GM18909 (cell line): Measurements from ENCODE around the gene C9orf72.
"Not testable (repeated sequence)": the region's sequence is repeated elsewhere in the genome, so short reads cannot be mapped to it uniquely, and the experiment has no call there.

Experiments
- ATAC-seq: cut with Tn5 transposase; IDR thresholded peaks from one replicate; pipeline ENCODE4 v1.9.1; 2021; ENCODE audit warnings: mild to moderate bottlenecking; ENCODE audit not compliant: unreplicated experiment, poor library complexity

Gene C9orf72

DNA sequence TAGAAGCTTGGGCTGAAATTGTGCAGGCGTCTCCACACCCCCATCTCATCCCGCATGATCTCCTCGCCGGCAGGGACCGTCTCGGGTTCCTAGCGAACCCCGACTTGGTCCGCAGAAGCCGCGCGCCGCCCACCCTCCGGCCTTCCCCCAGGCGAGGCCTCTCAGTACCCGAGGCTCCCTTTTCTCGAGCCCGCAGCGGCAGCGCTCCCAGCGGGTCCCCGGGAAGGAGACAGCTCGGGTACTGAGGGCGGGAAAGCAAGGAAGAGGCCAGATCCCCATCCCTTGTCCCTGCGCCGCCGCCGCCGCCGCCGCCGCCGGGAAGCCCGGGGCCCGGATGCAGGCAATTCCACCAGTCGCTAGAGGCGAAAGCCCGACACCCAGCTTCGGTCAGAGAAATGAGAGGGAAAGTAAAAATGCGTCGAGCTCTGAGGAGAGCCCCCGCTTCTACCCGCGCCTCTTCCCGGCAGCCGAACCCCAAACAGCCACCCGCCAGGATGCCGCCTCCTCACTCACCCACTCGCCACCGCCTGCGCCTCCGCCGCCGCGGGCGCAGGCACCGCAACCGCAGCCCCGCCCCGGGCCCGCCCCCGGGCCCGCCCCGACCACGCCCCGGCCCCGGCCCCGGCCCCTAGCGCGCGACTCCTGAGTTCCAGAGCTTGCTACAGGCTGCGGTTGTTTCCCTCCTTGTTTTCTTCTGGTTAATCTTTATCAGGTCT lies at the start of gene C9orf72:
Gene C9orf72 (minus strand): TSS at position 564 of the 716 bp plus-strand sequence. CDS start 6,361 bp downstream, outside the sequence.
- ATAC-seq = peak; percentile 74

DNA sequence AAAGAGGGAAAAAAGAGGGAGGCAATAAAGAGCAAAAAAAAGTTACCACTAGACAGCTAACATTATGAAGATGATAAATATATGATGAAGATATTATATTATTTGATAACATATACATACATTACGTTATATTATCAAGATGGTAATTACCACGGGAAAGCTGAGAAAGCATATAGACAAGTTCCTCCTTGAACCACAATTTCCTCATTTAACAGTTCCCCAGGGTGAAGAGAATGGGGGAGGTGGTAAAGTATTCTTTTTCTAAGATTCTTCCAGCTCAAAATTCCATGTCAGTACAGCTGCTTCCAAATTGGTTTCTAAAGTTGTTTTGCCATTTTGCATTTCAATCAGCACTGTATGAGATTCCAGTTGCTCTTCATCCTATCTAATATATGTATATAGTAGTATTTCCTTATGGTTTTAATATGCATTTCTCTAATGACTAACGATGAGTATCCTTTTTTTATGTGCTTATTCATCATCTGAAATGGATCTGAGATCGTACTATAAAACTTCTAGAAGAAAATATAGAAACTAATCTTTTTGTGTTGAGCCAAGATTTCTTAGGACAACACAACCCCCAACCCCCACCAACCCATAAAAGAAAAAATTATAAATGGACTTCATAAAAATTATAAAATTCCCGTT lies 49.5 kb upstream of the C9orf72 start:
- no peak for ATAC-seq

DNA sequence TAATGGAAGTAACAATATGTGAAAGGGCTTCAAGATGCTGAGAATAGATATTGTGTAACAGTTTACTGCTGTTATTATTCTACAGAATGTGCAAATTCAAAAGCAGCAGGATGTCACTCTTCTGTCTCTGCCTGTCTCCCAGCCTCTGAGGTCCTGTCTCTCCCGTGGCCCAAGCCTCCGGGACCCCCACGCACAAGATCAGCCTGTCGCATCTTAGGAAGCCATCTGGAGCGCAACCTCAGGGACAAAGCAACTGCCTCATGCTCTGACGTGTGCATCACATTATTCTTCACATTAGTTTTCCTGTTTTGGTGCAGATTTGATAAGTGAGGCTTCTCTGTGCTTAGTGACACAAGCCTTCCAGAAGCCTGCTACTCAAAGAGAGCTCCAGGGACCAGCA lies 46.5 kb upstream of the C9orf72 start:
- ATAC-seq = no peak

DNA sequence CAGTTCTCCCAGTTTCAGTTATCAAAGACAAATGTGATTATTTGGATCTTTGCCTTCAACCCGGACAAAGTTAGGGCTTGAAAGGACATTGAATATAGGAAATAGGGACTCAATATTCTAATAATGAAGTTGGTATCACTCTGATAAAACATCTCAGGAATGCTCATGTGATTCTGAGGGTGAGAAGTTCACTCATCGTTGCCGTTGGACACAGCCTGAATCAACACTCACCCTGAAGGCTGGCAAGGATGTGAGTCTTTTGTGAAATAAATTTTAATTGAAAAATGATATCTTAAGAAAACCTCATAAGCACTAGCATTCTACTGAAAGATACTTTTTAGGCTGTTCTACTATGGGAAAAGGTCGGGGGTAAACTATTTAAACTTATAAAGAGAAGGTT lies 44.8 kb upstream of the C9orf72 start:
- ATAC-seq = no peak

GRCh38 chr9:27614551-27614950 lies 41.3 kb upstream of the C9orf72 start:
- ATAC-seq = no peak

DNA sequence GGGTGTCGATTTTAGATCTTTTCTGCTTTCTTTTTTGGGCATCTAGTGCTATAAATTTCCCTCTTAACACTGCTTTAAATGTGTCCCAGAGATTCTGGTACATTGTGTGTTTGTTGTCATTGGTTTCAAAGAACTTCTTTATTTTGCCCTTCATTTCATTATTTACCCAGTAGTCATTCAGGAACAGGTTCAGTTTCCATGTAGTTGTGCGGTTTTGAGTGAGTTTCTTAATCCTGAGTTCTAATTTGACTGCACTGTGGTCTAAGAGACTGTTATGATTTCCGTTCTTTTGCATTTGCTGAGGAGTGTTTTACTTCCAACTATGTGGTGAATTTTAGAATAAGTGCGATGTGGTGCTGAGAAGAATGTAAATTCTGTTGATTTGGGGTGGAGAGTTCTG lies 38.8 kb upstream of the C9orf72 start:
- not testable (repeated sequence) for ATAC-seq

DNA sequence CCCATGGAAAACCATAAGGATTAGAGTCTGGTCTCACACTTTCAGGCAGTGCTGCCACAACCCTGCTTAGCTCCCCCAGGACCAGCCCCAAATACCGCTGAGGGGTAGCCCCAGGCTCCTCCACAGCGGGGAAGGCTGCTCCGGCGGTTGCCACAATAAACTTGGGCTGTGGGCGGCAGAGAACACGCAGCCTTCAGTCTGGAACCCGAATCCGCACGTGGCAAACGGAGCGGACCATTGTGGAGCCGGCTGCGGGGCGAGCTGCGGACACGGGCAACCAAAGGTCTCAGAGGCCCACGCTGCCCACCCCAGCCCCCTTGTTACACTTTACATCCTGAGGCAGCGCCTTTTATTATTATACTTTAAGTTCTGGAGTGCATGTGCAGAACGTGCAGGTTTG lies 37.3 kb upstream of the C9orf72 start:
- no peak for ATAC-seq

GRCh38 chr9:27602954-27603353 lies 29.7 kb upstream of the C9orf72 start:
- no peak for ATAC-seq

DNA sequence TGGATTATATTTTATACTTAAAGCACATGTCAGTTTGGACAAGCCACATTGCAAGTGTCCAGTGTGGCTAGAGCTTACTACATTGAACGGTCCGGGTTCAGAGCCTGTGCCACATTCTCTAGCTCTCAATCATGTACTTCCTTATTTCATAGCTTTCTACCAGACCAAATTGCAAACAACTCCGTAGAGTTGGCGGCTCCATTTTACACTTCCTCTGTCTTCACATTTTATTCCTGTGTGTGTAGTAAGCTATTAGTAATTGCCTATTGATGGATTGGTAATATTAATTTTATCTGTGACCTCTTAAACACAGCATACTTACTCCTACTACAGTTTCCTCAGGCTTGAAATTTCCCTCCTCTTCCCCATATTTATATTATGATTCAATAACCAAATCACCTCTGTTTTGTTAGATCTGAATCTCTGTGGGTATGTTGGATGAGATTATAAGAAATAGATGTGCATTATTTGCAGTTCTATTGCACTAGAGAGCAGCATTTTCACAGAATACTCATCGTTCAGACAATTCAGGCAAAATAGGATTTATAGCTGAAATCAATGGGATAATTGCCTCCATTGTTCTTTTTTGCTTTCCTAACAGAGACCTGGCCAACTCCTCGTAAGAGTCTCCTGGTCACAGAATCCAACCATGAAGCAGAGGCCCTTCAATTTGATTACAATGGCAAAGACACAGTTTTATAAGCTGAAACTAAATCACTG lies 29.0 kb upstream of the C9orf72 start:
- ATAC-seq = no peak

DNA sequence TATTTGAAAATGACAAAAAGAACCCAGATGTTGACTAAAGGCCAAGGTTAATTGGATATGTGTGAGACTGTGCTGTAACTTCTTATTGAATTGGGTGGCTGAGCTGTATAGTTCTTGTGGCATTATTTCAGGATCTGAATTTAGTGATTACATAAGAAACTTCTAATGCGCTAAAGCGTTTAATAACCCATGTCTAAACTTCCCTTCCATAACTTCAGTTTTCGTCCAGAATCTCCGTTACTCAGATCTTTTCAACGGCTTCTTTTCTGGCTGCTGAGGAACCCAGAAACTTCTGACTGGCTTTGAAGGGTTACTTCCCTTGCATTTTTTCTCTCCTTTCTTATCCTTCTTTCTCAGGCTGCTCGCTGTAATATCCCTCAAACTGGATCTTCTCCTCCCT lies 28.1 kb upstream of the C9orf72 start:
- no peak for ATAC-seq

- no peak for ATAC-seq
These were observed 27.0 kb upstream of the C9orf72 start for GRCh38 chr9:27600256-27600655.

DNA sequence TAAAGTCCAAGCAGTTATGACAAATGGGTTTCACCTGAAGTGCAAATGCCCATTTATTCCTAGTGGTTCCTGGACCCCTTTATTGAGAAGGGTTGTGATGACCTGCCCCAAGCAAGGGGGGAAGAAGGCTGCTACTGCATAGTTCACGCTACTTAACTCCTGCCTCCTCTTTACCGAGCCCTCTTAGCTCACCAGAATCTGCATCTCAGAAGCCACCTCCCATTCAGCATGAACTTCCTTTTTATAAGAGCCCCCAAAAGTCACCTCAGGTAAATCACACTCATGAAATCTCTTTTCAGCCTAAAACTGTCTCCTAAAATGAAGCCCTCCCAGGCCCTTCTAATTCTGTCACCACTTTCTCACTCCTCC lies 26.6 kb upstream of the C9orf72 start:
- no peak for ATAC-seq

- no peak for ATAC-seq
These were observed 26.0 kb upstream of the C9orf72 start for GRCh38 chr9:27599102-27599869.

GRCh38 chr9:27595733-27596132 lies 22.5 kb upstream of the C9orf72 start:
- no peak for ATAC-seq

- ATAC-seq = no peak
These were observed 18.4 kb upstream of the C9orf72 start for GRCh38 chr9:27591672-27592071.

GRCh38 chr9:27591093-27591492 lies 17.8 kb upstream of the C9orf72 start:
- ATAC-seq = no peak

GRCh38 chr9:27590651-27591050 lies 17.4 kb upstream of the C9orf72 start:
- no peak for ATAC-seq

DNA sequence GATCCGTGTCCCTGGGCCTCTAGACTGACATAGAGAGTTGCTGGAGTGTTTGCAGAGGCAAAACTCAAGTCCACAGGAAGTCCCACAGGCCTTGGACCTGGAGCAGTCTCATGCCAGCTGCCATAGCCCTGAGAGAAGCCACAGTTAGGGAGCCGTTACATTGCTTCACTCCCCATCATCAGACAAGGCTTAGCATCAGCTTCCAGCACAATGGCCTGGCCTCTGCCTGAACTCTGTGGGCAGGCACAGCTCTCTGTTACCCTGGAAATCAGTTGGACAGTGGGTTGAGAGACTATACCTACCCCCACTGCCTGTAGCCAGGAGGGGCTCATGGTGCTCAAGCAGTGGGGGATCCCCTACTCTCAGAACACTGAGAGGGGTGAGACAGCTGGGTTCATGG lies 16.2 kb upstream of the C9orf72 start:
- ATAC-seq = no peak

- peak; percentile 43 for ATAC-seq
These were observed 13.0 kb upstream of the C9orf72 start for GRCh38 chr9:27586304-27586703.

DNA sequence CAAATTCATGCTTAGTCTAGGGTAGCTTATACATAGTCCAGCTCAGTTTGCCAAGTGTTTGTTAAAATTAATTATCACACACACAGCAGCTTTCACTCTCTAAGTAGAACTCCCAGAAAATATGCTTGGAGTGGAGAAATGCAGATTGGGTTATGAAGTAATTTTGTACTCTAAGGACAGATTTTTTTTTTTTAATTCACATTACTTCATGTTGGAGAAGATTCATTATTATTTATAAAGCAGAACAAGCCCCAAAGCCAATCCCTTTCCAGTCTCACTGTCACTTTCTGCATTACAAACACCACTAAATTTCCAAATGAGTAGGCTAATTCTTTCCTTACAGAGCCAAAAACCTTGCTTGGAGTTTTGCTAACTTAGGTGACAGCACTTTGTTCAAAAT lies 11.7 kb upstream of the C9orf72 start:
- ATAC-seq = no peak

GRCh38 chr9:27582794-27583193 lies 9.5 kb upstream of the C9orf72 start:
- ATAC-seq = no peak
